ENCODE measurements around the gene SUMF1.

Gene SUMF1

GRCh38 chr3:4509983-4510755, 43.1 kb upstream of the SUMF1 start:
- DNase-seq (ENCODE audit: low read depth, low spot score) = no peak
- TF ChIP-seq, protein P1, sequence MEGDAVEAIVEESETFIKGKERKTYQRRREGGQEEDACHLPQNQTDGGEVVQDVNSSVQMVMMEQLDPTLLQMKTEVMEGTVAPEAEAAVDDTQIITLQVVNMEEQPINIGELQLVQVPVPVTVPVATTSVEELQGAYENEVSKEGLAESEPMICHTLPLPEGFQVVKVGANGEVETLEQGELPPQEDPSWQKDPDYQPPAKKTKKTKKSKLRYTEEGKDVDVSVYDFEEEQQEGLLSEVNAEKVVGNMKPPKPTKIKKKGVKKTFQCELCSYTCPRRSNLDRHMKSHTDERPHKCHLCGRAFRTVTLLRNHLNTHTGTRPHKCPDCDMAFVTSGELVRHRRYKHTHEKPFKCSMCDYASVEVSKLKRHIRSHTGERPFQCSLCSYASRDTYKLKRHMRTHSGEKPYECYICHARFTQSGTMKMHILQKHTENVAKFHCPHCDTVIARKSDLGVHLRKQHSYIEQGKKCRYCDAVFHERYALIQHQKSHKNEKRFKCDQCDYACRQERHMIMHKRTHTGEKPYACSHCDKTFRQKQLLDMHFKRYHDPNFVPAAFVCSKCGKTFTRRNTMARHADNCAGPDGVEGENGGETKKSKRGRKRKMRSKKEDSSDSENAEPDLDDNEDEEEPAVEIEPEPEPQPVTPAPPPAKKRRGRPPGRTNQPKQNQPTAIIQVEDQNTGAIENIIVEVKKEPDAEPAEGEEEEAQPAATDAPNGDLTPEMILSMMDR (IDR thresholded peaks at IDR 0.05; ENCODE audit: low read depth, low read length) = no peak
- in situ Hi-C loops (cut with HindIII; ENCODE audit: low sequenced_read_pairs) = no loop called here
- H3K4me3 ChIP-seq (ENCODE audit: low read depth, low read length) = no peak overlapping the region

- TF ChIP-seq, protein P1 (IDR thresholded peaks at IDR 0.05; ENCODE audit: low read depth, low read length) = no peak
- no peak for DNase-seq (ENCODE audit: low read depth, low spot score)
- no peak overlapping the region for H3K4me3 ChIP-seq (ENCODE audit: low read depth, low read length)
- in situ Hi-C loops (cut with HindIII; ENCODE audit: low sequenced_read_pairs) = no loop called here
Measured at GRCh38 chr3:4509043-4509442, 42.0 kb upstream of the SUMF1 start.

DNA sequence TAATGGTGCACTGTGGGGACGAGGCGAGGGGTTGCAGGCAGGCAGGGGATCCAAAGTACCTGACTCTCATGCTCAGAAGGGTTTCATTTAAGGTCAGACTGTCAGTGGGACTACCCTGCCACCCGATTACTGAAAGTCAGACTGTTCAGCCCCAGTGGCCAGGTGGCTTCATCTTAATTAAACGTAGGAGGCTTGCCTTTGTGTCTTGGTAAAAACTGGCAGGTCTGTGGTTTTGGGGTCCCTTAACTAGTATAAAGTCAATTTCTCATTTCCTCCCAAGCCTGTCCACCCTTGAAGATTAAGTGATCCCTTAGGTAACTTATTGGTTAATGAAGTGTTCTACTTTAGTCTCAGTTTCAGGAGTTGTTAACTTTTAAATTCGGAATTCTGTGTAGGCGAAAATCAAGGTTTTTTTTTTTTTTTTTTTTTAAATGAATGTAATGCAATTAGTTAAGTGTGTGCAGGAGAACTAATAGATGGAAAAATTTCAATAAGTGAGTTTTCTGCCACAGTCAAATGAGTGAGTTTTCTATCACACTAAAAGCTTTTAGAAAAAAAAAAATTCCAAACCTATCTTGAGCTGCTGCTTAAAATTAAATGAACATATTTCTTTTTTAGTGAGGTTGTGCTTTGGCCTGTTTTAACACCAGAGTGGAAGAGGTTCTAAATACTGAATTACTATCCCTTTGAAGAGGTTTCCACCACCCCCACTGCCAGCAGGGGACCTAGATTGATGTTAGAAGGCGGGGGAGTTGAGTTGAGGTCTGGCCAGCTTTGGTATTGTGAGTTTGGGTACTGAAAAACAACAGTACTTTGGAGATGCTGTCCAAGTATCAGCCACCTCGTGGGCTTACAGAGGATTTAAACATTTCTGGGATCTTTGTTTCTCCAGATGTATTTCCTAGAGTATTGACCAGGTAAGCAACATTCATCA, 41.2 kb upstream of the SUMF1 start:
- in situ Hi-C loops (cut with HindIII; ENCODE audit: low sequenced_read_pairs) = no loop called here
- TF ChIP-seq, protein P1 (IDR thresholded peaks at IDR 0.05; ENCODE audit: low read depth, low read length) = no peak
- no peak overlapping the region for H3K4me3 ChIP-seq (ENCODE audit: low read depth, low read length)
- no peak for DNase-seq (ENCODE audit: low read depth, low spot score)

GRCh38 chr3:4507024-4507596, 40.0 kb upstream of the SUMF1 start:
- H3K4me3 ChIP-seq (ENCODE audit: low read depth, low read length) = no peak overlapping the region
- no peak for DNase-seq (ENCODE audit: low read depth, low spot score)
- TF ChIP-seq, protein P1 (IDR thresholded peaks at IDR 0.05; ENCODE audit: low read depth, low read length) = no peak
- in situ Hi-C loops (cut with HindIII; ENCODE audit: low sequenced_read_pairs) = no loop called here

DNA sequence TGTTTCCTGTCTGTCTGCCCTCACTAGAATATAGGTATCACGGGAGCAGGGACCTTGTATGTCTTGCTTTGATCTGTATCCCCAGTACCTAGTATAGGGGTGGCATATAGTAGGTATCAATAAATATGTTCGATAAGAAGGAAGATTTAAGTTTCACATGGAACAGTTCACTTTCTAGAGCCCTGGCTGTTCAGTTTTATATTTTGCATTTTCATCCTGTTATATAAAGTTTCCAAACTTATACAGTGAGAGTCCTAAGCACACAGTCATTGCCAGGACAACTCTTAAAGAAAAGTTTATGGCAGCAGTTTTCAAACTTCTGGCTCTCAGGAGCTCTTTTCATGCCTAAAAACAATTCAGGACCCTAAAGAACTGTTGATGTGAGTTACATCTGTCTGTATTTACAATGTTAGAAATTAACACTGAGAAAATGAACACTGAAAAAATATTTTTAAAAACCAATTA, 39.5 kb upstream of the SUMF1 start:
- no peak for DNase-seq (ENCODE audit: low read depth, low spot score)
- TF ChIP-seq, protein P1 (IDR thresholded peaks at IDR 0.05; ENCODE audit: low read depth, low read length) = no peak
- in situ Hi-C loops (cut with HindIII; ENCODE audit: low sequenced_read_pairs) = no loop called here
- H3K4me3 ChIP-seq (ENCODE audit: low read depth, low read length) = no peak overlapping the region

All from astrocyte of the spinal cord (primary cell).